ENCODE data around the gene ZNF692.

GRCh38 chr1:248837781-248838356 is 21.0 kb downstream of the ZNF692 start, which contains the start of gene ZNF672:
- TF ChIP-seq MYC (IDR thresholded peaks at IDR 0.05; ENCODE audit: low read depth, low read length) (no peak), POLR2A (IDR thresholded peaks at IDR 0.05; ENCODE audit: low read depth, low read length) (peak; percentile 68), CTCF (IDR thresholded peaks at IDR 0.05; ENCODE audit: extremely low read depth in 1 of 2, insufficient read depth in 1 of 2, low read depth in 1 of 2, low read length in 2 of 2) (no peak), POLR2AphosphoS5 (IDR thresholded peaks at IDR 0.05; ENCODE audit: insufficient read depth, low read depth, low read length) (peak; percentile 62), FOS (IDR thresholded peaks at IDR 0.05; ENCODE audit: borderline replicate concordance, insufficient read depth, low read length) (no peak), MAX (IDR thresholded peaks at IDR 0.05; ENCODE audit: insufficient read depth, insufficient read length) (no peak), EZH2 (IDR thresholded peaks at IDR 0.05; ENCODE audit: borderline replicate concordance, low read depth, low read length, severe bottlenecking) (no peak), JUN (IDR thresholded peaks at IDR 0.05; ENCODE audit: borderline replicate concordance, insufficient read depth, insufficient read length, low read depth) (no peak), GATA2 (IDR thresholded peaks at IDR 0.05; ENCODE audit: insufficient read depth, insufficient read length, low read depth, low read length) (no peak)
